Memory B cell (primary cell): ENCODE measurements around the gene MEF2C.

ENCODE experiments used
- ATAC-seq: fragments of 150-1000 bp; cut with Tn5 transposase; 2 replicates; pipeline ENCODE4 v1.10.0; 2021; ENCODE audit warnings: low read depth, mild to moderate bottlenecking, moderate library complexity
- DNase-seq, 2 donors: peaks; one replicate each; pipeline ENCODE4 v3.0.0; 2022; ENCODE audit warnings: low spot score in 2 of 2
- H3K27ac Mint-ChIP-seq: one replicate; pipeline ENCODE4 v1.8.0; 2022; ENCODE audit warnings: mild to moderate bottlenecking, moderate library complexity, mixed read lengths
- H3K27me3 Mint-ChIP-seq: one replicate; pipeline ENCODE4 v1.8.0; 2022; ENCODE audit warnings: mixed read lengths
- H3K36me3 Mint-ChIP-seq: one replicate; pipeline ENCODE4 v1.8.0; 2022; ENCODE audit warnings: mild to moderate bottlenecking, mixed read lengths
- H3K4me1 Mint-ChIP-seq: one replicate; pipeline ENCODE4 v1.8.0; 2022; ENCODE audit warnings: mixed read lengths
- H3K4me3 Mint-ChIP-seq: one replicate; pipeline ENCODE4 v1.8.0; 2022; ENCODE audit warnings: mild to moderate bottlenecking, moderate library complexity, mixed read lengths
- H3K9me3 Mint-ChIP-seq: one replicate; pipeline ENCODE4 v1.8.0; 2022; ENCODE audit warnings: mixed read lengths

Gene MEF2C

GRCh38 chr5:88897748-88898147 lies 14.8 kb upstream of the MEF2C start:
- Mint-ChIP-seq H3K4me3 (no peak overlapping the region), H3K27me3 (no peaks in the 10 kb centered on the region), H3K27ac (no peak overlapping the region), H3K9me3 (no peaks in the 10 kb centered on the region), H3K4me1 (peaks cover 6% of the 10 kb centered on the region), H3K36me3 (no peaks in the 10 kb centered on the region)
- DNase-seq (no peak), ATAC-seq (no peak)

GRCh38 chr5:88895681-88896501 lies 12.9 kb upstream of the MEF2C start:
- Mint-ChIP-seq H3K9me3 (no peaks in the 10 kb centered on the region), H3K27ac (no peak overlapping the region), H3K27me3 (no peaks in the 10 kb centered on the region), H3K36me3 (no peaks in the 10 kb centered on the region), H3K4me1 (peaks cover 6% of the 10 kb centered on the region), H3K4me3 (no peak overlapping the region)
- ATAC-seq (no peak), DNase-seq (no peak)

DNA sequence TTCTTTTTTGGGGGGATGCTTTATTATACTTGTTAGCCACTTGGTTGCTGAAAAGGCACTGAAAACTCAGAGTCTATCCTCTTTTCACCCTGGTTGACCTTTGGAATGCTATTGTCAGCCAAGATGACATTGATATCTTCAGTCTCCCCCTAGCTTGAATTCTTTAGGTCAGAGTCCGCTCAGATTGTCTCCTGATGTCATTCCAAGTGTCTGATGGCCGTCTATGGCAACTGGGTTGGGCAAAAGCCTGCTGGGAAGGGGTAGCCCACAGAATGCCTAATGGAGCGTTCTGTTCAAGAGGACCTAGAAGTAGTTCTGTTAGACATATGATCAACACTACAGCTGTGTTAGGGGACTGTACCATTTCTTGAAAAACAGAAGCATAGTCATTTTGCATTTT lies 9.7 kb upstream of the MEF2C start:
- no peak for ATAC-seq
- DNase-seq, result no peak
- peaks cover 17% of the 10 kb centered on the region for H3K4me1 Mint-ChIP-seq
- no peaks in the 10 kb centered on the region for H3K9me3 Mint-ChIP-seq
- no peaks in the 10 kb centered on the region for H3K27me3 Mint-ChIP-seq
- H3K36me3 Mint-ChIP-seq, result no peaks in the 10 kb centered on the region
- no peak overlapping the region for H3K4me3 Mint-ChIP-seq
- no peak overlapping the region for H3K27ac Mint-ChIP-seq

- no peak for DNase-seq
- H3K4me3 Mint-ChIP-seq, result peak overlapping the region; percentile 96
- H3K27me3 Mint-ChIP-seq, result no peaks in the 10 kb centered on the region
- ATAC-seq, result no peak
- H3K27ac Mint-ChIP-seq, result peak overlapping the region; percentile 95
- H3K9me3 Mint-ChIP-seq, result no peaks in the 10 kb centered on the region
- H3K4me1 Mint-ChIP-seq, result peaks cover 16% of the 10 kb centered on the region
- H3K36me3 Mint-ChIP-seq, result no peaks in the 10 kb centered on the region
Measured at GRCh38 chr5:88890070-88890781, 7.2 kb upstream of the MEF2C start.

GRCh38 chr5:88889189-88890069 lies 6.4 kb upstream of the MEF2C start:
- H3K36me3 Mint-ChIP-seq, result no peaks in the 10 kb centered on the region
- DNase-seq (peak; percentile 20 to 56), ATAC-seq (peak; percentile 54)
- H3K4me3 Mint-ChIP-seq, result peak overlapping the region; percentile 96
- no peaks in the 10 kb centered on the region for H3K9me3 Mint-ChIP-seq
- H3K27ac Mint-ChIP-seq, result peak overlapping the region; percentile 95
- peaks cover 17% of the 10 kb centered on the region for H3K4me1 Mint-ChIP-seq
- H3K27me3 Mint-ChIP-seq, result no peaks in the 10 kb centered on the region

GRCh38 chr5:88888848-88889188 lies 5.8 kb upstream of the MEF2C start:
- no peaks in the 10 kb centered on the region for H3K27me3 Mint-ChIP-seq
- peak overlapping the region; percentile 95 for H3K27ac Mint-ChIP-seq
- H3K9me3 Mint-ChIP-seq, result no peaks in the 10 kb centered on the region
- H3K36me3 Mint-ChIP-seq, result no peaks in the 10 kb centered on the region
- peak; percentile 24 for ATAC-seq
- peaks cover 15% of the 10 kb centered on the region for H3K4me1 Mint-ChIP-seq
- H3K4me3 Mint-ChIP-seq, result peak overlapping the region; percentile 96
- no peak for DNase-seq

DNA sequence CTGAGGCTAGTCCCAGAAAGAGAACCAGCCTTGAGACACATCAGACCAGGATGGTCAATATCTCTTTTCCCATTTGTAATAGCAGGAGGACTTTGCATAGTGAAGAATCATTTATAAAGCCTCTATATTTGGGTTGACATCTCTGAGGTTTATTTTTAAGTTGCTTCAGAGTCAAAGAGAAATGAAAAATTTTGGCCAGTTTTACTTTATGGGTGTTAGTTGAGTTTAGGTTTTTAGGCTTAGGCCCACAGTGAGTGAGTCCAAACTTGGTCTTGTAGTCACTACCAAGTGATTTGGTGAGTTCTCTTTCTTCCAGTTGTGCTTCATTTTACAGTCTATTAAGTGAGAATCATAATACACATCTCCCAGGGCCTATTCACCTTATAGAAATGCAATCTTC lies 5.3 kb upstream of the MEF2C start:
- no peaks in the 10 kb centered on the region for H3K9me3 Mint-ChIP-seq
- peak overlapping the region; percentile 96 for H3K4me3 Mint-ChIP-seq
- no peak for DNase-seq
- peaks cover 15% of the 10 kb centered on the region for H3K4me1 Mint-ChIP-seq
- no peaks in the 10 kb centered on the region for H3K27me3 Mint-ChIP-seq
- peak overlapping the region; percentile 95 for H3K27ac Mint-ChIP-seq
- no peaks in the 10 kb centered on the region for H3K36me3 Mint-ChIP-seq
- ATAC-seq, result no peak

DNA sequence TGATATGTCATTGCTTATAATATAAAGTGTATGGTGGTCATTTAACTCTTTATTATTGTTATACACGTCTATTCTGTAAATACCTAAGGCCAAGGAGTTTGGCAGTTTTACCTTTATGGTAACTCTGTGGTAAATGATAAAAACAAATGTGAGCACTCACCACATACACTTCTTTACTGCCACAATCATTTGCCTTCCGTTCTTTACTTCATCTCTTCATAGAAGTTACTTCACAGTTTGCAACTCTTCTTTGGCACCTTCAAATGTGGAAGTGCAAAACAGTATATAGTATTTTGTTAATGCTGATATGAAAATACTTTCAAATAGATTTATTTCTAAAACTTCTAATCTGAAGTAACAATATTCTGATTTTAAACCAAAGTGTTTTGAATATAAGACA lies 4.4 kb upstream of the MEF2C start:
- H3K27me3 Mint-ChIP-seq, result no peaks in the 10 kb centered on the region
- peak overlapping the region; percentile 74 for H3K4me3 Mint-ChIP-seq
- DNase-seq (no peak), ATAC-seq (no peak)
- H3K36me3 Mint-ChIP-seq, result peaks cover 2% of the 10 kb centered on the region
- H3K9me3 Mint-ChIP-seq, result no peaks in the 10 kb centered on the region
- peaks cover 15% of the 10 kb centered on the region for H3K4me1 Mint-ChIP-seq
- H3K27ac Mint-ChIP-seq, result peak overlapping the region; percentile 95

GRCh38 chr5:88886746-88887341 lies 3.9 kb upstream of the MEF2C start:
- DNase-seq (no peak), ATAC-seq (no peak)
- Mint-ChIP-seq H3K9me3 (no peaks in the 10 kb centered on the region), H3K27me3 (no peaks in the 10 kb centered on the region), H3K4me1 (peaks cover 15% of the 10 kb centered on the region), H3K36me3 (peaks cover 2% of the 10 kb centered on the region), H3K27ac (peak overlapping the region; percentile 95), H3K4me3 (peak overlapping the region; percentile 86)

DNA sequence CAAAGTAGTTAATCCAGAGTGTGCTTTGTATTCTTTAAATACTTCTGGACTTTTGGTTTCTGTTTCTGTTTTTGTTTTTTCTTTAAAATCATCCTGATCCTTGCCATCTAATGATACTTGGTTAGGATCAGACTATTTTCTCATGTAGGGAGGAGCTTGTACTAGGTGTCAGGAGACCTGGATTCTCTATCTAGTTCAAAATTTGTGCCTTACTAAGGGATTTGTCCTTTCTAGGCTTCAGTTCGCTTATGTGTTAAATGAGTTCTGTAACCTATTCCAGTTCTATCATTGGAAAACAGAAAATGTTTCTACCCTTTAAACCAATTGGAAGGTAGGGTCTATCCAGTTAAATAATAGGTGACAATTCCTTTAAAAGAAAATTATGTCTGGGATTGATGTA lies 3.3 kb upstream of the MEF2C start:
- no peak for DNase-seq
- no peak for ATAC-seq
- Mint-ChIP-seq H3K27me3 (no peaks in the 10 kb centered on the region), H3K36me3 (peaks cover 2% of the 10 kb centered on the region), H3K4me1 (peaks cover 15% of the 10 kb centered on the region), H3K27ac (peak overlapping the region; percentile 95), H3K9me3 (no peaks in the 10 kb centered on the region), H3K4me3 (peak overlapping the region; percentile 86)

DNA sequence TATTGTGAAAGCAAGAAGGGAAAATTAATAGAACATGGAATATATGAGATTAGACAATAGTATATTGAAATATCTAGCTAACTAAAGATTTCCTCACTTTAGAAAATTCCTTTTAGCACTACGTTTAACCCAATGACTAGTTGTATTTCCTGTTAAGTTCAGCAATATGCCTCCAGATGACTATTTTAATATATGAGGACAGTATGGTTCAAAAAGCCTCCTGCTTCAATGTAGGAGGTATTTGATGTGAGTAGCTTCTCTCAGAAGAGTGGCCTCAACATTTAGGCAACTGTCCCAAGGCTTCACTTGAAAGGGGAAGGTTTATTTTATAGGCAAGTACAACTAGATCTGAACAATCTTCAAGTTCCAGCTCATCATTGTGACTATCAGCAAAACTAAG lies 2.0 kb upstream of the MEF2C start:
- Mint-ChIP-seq H3K27ac (peak overlapping the region; percentile 95), H3K4me3 (peak overlapping the region; percentile 65), H3K36me3 (peaks cover 2% of the 10 kb centered on the region), H3K9me3 (no peaks in the 10 kb centered on the region), H3K4me1 (peaks cover 12% of the 10 kb centered on the region), H3K27me3 (no peaks in the 10 kb centered on the region)
- DNase-seq (no peak), ATAC-seq (no peak)

DNA sequence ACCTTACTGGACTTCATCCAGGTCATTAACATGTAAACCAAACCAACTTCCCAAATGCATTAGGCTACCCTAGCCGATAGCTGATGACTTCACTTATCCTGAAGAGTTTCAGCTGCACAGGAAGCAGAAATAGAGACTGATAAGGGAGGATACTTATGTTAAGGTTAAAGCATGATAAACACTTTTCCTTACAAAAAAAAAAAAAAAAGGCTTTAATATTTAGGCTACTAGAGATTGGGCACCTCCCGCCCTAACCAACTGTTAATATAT lies 1.6 kb upstream of the MEF2C start:
- H3K27me3 Mint-ChIP-seq, result no peaks in the 10 kb centered on the region

GRCh38 chr5:88883836-88884607 lies 1.0 kb upstream of the MEF2C start:
- DNase-seq, result peak; percentile 50 to 57
- Mint-ChIP-seq H3K27me3 (no peaks in the 10 kb centered on the region), H3K9me3 (no peaks in the 10 kb centered on the region), H3K4me1 (peaks cover 18% of the 10 kb centered on the region), H3K27ac (peak overlapping the region; percentile 97), H3K4me3 (peak overlapping the region; percentile 96), H3K36me3 (peaks cover 2% of the 10 kb centered on the region)
- peak; percentile 40 for ATAC-seq

More for the DNA sequence above, 1.6 kb upstream of the MEF2C start:
- no peak for DNase-seq
- H3K4me3 Mint-ChIP-seq, result peak overlapping the region; percentile 96
- H3K36me3 Mint-ChIP-seq, result peaks cover 2% of the 10 kb centered on the region
- H3K9me3 Mint-ChIP-seq, result no peaks in the 10 kb centered on the region
- H3K27ac Mint-ChIP-seq, result peak overlapping the region; percentile 97
- ATAC-seq, result no peak
- H3K4me1 Mint-ChIP-seq, result peaks cover 16% of the 10 kb centered on the region
